Astrocyte of the cerebellum (primary cell): Measurements from ENCODE around the gene CACNA1D.

Source experiments
- DNase-seq: peaks from one replicate; pipeline ENCODE4 v3.0.0-alpha.2; 2011; ENCODE audit warnings: low read depth
- H3K4me3 ChIP-seq: 2 replicates; pipeline ENCODE4 v1.5.1; 2011; ENCODE audit warnings: mild to moderate bottlenecking, low read depth, low read length, moderate library complexity
- in situ Hi-C: cut with HindIII; loops from 2 replicates; pipeline ENCODE4 v1.10.0; 2017; ENCODE audit warnings: low sequenced_read_pairs
- TF ChIP-seq, protein P1 (sequence below): IDR thresholded peaks from 2 replicates; pipeline ENCODE4 v1.5.1; 2012; ENCODE audit warnings: low read length, low read depth, moderate library complexity, mild to moderate bottlenecking; ENCODE audit errors: missing control alignments

The CACNA1D gene

DNA sequence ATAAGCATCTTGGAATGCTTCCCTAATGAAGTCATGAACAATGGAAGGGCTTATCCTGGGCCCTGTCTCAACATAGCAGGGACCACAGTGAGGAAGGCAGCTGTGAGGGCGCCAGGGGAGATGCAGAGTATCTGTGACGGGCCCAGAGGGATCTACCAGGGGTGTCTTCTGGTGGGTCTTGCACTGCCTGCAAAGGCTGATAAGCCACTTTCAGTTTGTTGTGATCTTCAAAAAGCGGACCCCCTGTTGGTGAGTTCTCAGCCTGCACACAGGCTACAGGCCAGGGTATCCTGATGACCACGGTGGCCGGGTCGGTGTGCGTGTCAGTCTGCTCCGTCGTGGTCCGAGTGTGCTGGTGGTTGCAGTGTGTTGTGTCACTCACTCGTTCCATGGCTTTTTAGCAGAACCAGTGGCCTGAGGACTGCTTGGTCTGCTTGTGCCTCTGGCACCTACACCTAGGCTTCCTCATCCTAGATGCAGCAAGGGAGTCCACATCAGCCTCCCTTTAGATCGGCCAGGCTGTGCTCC is 305.0 kb downstream of the CACNA1D start:
- in situ Hi-C loops = no loop called here
- TF ChIP-seq, protein P1, sequence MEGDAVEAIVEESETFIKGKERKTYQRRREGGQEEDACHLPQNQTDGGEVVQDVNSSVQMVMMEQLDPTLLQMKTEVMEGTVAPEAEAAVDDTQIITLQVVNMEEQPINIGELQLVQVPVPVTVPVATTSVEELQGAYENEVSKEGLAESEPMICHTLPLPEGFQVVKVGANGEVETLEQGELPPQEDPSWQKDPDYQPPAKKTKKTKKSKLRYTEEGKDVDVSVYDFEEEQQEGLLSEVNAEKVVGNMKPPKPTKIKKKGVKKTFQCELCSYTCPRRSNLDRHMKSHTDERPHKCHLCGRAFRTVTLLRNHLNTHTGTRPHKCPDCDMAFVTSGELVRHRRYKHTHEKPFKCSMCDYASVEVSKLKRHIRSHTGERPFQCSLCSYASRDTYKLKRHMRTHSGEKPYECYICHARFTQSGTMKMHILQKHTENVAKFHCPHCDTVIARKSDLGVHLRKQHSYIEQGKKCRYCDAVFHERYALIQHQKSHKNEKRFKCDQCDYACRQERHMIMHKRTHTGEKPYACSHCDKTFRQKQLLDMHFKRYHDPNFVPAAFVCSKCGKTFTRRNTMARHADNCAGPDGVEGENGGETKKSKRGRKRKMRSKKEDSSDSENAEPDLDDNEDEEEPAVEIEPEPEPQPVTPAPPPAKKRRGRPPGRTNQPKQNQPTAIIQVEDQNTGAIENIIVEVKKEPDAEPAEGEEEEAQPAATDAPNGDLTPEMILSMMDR = no peak
- no peak for DNase-seq
- no peak overlapping the region for H3K4me3 ChIP-seq

- H3K4me3 ChIP-seq = no peak overlapping the region
- DNase-seq = no peak
- TF ChIP-seq, protein P1 = no peak
- in situ Hi-C loops = no loop called here
These were observed 305.9 kb downstream of the CACNA1D start for GRCh38 chr3:53800041-53800906.

DNA sequence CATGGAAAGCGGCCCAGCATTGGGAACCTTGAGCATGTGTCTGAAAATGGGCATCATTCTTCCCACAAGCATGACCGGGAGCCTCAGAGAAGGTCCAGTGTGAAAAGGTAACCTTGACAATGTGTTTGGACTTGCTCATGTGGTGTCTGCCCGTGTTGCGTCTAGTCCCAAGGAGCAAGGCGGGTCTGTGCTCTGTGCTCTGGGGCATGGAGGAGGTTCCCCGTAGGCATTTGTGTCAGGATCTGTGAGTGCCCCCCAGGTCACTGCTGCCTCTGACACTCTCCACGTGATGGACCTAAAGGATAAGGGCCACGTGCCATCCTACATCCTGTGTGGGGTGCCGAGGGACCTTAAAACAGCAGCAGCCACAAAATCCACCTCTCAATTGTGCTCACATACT is 306.9 kb downstream of the CACNA1D start:
- in situ Hi-C loops = no loop called here
- DNase-seq = no peak
- no peak overlapping the region for H3K4me3 ChIP-seq
- TF ChIP-seq, protein P1 = no peak

DNA sequence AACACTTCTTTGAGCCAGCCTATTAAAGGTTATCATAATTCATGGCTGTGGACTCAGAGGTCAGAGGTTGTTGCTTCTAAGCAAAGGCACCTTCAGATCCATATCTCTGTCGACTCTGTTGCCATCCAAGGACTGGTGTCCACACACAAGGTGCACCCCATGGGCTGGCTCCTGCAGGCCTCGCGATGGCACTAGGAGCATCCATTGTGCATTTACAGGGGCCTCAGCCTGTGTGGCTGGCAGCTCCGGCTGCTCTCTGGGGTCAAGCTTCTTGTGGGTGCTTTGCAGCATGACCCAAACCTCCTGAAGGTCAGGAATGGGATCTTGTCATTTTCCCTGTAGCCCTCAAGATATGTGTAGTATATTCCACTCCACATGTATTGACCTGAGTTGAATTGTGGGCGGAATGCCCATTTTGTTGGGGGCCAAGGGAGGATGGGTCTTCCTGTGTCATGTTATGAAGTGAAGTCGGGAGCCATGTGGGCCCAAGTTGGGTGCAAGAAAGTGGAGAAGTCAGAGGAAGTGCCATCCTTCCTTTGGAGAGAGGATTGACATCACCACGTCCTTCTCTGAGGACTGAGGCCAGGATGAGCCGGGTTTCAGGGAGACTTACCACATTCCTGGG is 308.0 kb downstream of the CACNA1D start:
- in situ Hi-C loops = no loop called here
- H3K4me3 ChIP-seq = no peak overlapping the region
- TF ChIP-seq, protein P1 = no peak
- DNase-seq = no peak

DNA sequence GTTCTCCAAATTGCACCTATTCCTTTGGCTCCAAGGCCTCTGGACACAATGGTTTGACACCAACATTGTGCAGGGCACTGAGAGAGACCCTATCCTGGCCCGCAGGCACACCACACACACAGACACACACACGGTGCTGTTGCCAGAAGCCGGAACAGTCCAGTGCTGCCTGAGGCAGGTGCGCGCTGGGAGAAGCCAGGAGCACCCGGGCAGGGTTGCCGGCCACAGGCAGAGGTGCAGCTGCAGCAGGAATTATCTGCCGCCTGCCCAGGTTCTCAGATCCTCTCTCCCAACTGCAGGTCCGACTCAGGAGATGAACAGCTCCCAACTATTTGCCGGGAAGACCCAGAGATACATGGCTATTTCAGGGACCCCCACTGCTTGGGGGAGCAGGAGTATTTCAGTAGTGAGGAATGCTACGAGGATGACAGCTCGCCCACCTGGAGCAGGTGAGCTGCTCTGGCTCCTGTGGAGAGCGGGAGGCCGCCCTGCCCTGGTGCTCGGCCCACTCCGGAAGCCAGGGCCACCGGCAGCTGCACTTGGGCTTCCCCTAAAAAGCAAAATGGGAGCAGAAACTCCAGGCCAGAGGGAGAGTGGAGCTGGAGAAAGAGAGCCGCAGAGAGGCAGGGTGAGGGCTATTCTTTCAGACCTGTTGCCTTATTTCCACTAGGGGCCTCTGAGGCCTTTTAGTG is 308.9 kb downstream of the CACNA1D start:
- no peak overlapping the region for H3K4me3 ChIP-seq
- TF ChIP-seq, protein P1 = no peak
- in situ Hi-C loops = no loop called here
- DNase-seq = no peak

- in situ Hi-C loops = no loop called here
- DNase-seq = no peak
- H3K4me3 ChIP-seq = no peak overlapping the region
- TF ChIP-seq, protein P1 = no peak
These were observed 309.6 kb downstream of the CACNA1D start for GRCh38 chr3:53803816-53804695.
